Measurements from ENCODE around the gene RASSF6. TPM values are rescaled to one million over a fixed set of nuclear protein-coding genes. Genes with fewer than 3 reads are reported as not detected.

The RASSF6 gene
- total and polyA plus RNA-seq, 11 donors: 0.11 TPM; not detected in 10

DNA sequence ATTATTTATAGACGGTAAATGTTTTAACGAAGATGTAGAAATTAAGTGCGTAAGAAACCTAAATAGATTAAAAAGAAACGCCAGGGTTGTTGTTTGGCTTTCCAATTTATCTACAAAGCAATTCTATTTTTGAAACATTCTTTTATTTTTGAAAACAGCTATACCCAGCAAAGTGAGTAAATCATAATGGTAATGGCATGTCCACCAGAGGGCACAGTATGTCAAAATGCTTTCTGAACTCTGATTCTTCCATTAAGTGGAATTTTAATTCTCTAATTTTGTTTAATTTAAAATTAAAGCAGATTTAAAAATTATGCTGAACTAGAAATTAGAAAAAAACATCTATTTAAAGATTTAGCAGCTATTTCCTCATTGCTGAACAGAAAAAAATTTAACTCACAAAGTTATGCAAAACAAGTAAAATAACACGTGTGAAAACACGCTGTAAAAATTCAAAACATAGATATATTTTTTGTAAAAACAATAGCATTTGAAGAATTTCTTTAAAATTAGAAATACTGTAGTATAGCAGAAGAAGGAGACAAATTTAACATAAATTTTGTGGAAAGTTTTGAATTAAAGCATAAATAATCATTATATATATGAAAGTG is 26.5 kb downstream of the RASSF6 start:
- Histone ChIP-seq H3K27me3 (no peaks in the 10 kb centered on the region), H3K4me3 (no peak overlapping the region), H3K36me3 (no peaks in the 10 kb centered on the region), H3K27ac (no peak overlapping the region), H3K9me3 (peaks cover 0 to 4% (median 0%) of the 10 kb centered on the region in 12 donors), H3K4me1 (no peaks in the 10 kb centered on the region)
- WGBS, 4 donors: 78 to 83% (median 81%) methylated on average over 6 of the region's 6 CpGs
- DNase-seq (no peak), ATAC-seq (no peak)
- intact Hi-C loops (cut with DNase I): loop anchor here in 8 of 10 donors (5.0 to 10.0 kb wide), 5 partner anchors 59 to 541 kb away; no protein-coding TSS in a partner anchor
- TF ChIP-seq, protein P1, sequence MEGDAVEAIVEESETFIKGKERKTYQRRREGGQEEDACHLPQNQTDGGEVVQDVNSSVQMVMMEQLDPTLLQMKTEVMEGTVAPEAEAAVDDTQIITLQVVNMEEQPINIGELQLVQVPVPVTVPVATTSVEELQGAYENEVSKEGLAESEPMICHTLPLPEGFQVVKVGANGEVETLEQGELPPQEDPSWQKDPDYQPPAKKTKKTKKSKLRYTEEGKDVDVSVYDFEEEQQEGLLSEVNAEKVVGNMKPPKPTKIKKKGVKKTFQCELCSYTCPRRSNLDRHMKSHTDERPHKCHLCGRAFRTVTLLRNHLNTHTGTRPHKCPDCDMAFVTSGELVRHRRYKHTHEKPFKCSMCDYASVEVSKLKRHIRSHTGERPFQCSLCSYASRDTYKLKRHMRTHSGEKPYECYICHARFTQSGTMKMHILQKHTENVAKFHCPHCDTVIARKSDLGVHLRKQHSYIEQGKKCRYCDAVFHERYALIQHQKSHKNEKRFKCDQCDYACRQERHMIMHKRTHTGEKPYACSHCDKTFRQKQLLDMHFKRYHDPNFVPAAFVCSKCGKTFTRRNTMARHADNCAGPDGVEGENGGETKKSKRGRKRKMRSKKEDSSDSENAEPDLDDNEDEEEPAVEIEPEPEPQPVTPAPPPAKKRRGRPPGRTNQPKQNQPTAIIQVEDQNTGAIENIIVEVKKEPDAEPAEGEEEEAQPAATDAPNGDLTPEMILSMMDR (IDR thresholded peaks at IDR 0.05): peak in 11 of 12 donors; percentile 7 to 60 (median 45)
- TF ChIP-seq POLR2A (IDR thresholded peaks at IDR 0.05): no peak

DNA sequence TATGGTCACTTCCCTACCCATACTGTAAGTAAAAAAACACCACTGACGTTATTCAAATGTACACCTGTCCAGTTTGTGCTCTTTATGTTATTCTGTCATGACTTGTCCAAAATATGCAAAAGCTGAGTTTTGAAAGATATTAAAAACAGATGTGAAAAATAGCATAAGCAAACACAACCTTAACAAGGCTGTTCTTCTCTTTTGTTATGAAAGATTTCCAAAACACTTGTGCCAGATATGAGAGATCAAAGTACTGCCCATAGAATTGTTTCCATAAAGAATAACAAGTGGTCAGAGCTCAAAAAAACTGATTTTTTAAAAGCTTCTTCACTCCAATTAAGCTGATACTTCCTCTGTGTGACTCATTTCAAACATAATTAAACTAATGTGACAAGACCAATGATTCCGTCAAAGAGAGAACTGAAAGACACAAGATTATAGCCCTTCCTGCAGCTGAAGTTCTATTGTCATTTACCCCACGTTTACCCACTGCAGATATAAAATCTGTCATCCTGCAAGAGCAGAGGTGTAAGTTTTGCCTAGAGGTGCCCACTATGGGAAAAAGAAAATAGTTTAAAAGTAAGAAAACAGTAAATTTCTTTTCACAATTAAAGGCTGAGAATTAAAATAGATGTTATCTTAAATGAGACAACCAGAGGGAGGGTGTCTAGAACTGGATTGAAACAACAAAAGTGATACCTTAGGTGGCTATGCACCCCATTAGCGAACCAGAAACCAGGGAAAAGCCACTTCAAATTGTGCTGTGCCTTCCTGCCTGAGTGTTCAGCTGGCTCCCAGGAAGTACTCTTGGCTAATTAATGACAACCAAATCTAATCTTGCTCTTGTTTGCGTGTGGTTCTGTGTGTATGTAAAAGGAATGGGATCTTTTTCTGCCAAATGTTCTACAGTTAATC is 30.1 kb downstream of the RASSF6 start:
- no peaks in the 10 kb centered on the region for H3K36me3 ChIP-seq
- no peak for ATAC-seq
- no peaks in the 10 kb centered on the region for H3K27me3 ChIP-seq
- intact Hi-C loops (cut with DNase I): loop anchor here in 8 of 10 donors (5.0 to 10.0 kb wide), 5 partner anchors 62 to 545 kb away; no protein-coding TSS in a partner anchor
- H3K27ac ChIP-seq: no peak overlapping the region
- H3K9me3 ChIP-seq: no peaks in the 10 kb centered on the region
- DNase-seq: no peak
- H3K4me1 ChIP-seq: no peaks in the 10 kb centered on the region
- 49 to 57% (median 53%) methylated on average over 5 of the region's 5 CpGs for WGBS, 4 donors
- TF ChIP-seq, protein P1 (IDR thresholded peaks at IDR 0.05): no peak
- TF ChIP-seq POLR2A (IDR thresholded peaks at IDR 0.05): no peak
- H3K4me3 ChIP-seq: no peak overlapping the region

- ATAC-seq (peak in 1 of 4 donors; percentile 46), DNase-seq (no peak)
- TF ChIP-seq, protein P1 (IDR thresholded peaks at IDR 0.05): no peak
- no peak for TF ChIP-seq POLR2A (IDR thresholded peaks at IDR 0.05)
- H3K4me3 ChIP-seq: no peak overlapping the region
- intact Hi-C loops (cut with DNase I): no loop called here
- H3K9me3 ChIP-seq: no peaks in the 10 kb centered on the region
- H3K36me3 ChIP-seq: no peaks in the 10 kb centered on the region
- H3K4me1 ChIP-seq: no peaks in the 10 kb centered on the region
- H3K27me3 ChIP-seq: no peaks in the 10 kb centered on the region
- WGBS, 4 donors: 53 to 57% (median 55%) methylated on average over 4 of the region's 4 CpGs
- H3K27ac ChIP-seq: no peak overlapping the region
These were observed 30.9 kb downstream of the RASSF6 start for GRCh38 chr4:73589261-73589847.

DNA sequence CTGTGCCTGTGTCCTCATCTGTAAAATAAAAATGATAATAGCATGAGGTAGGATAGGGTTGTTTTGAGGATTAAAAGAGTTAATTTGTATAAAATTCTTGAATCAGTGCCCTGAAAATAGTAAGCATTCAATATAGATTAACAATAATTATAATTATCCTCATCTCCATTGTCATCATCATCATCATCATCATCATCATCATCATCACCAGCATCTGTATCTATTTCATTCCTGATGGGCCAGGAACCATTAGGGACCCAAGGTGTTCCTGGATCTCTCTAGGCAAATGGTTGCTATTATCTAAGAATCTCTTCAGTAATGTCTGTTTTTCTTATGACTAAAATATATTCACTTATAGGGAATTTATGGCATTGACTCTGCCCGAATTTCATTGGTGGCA is 31.6 kb downstream of the RASSF6 start:
- ATAC-seq: no peak
- intact Hi-C loops (cut with DNase I): no loop called here
- DNase-seq: no peak
- H3K27ac ChIP-seq: no peak overlapping the region
- H3K9me3 ChIP-seq: no peaks in the 10 kb centered on the region
- no peak for TF ChIP-seq POLR2A (IDR thresholded peaks at IDR 0.05)
- TF ChIP-seq, protein P1 (IDR thresholded peaks at IDR 0.05): no peak
- H3K4me3 ChIP-seq: no peak overlapping the region
- H3K36me3 ChIP-seq: no peaks in the 10 kb centered on the region
- H3K4me1 ChIP-seq: no peaks in the 10 kb centered on the region
- 64 to 85% (median 75%) methylated on average over 1 of the region's 1 CpG for WGBS, 4 donors
- no peaks in the 10 kb centered on the region for H3K27me3 ChIP-seq

Data from heart left ventricle (tissue), 16 donors.